PC-3 (cell line): ENCODE data around the gene TMEM232. TPM values are rescaled to one million over a fixed set of nuclear protein-coding genes. Genes with fewer than 3 reads are reported as not detected.

Source experiments
- ATAC-seq: fragments of 200-7000 bp; cut with Tn5 transposase; 2 replicates; pipeline ENCODE4 v1.9.1; 2020; ENCODE audit warnings: mild to moderate bottlenecking, moderate library complexity
- BruUV-seq: library from RNA; stranded (reverse); fragments of 400-500 nt; replicated peaks from 2 replicates; lab custom pipeline; 2021; lab: Mats Ljungman, UMichigan
- CTCF ChIA-PET: fragments of 300-600 bp; sonication (Branson Sonifier 250); formaldehyde crosslinking; loops from one replicate; lab custom pipeline; 2022; ENCODE audit warnings: antibody characterized with exemption; lab: Charles Lee
- POLR2A ChIA-PET: fragments of 300-600 bp; sonication (Branson Sonifier 250); formaldehyde crosslinking; loops from one replicate; lab custom pipeline; 2022; ENCODE audit warnings: antibody characterized with exemption; ENCODE audit not compliant: unreplicated experiment; lab: Charles Lee
- DNase-seq: peaks from one replicate; pipeline ENCODE4 v3.0.0-alpha.2; 2015
- H2AFZ ChIP-seq: fragments of 300-600 bp; sonication (generic); 2 replicates; pipeline ENCODE4 v1.6.0; 2016; ENCODE audit warnings: antibody characterized with exemption, low read length
- H3F3A ChIP-seq: fragments of 300-600 bp; sonication (generic); one replicate; pipeline ENCODE4 v1.6.0; 2017; ENCODE audit warnings: antibody characterized with exemption, low read length, control low read depth, mild to moderate bottlenecking; ENCODE audit not compliant: unreplicated experiment
- H3K27ac ChIP-seq: fragments of 300-600 bp; sonication (generic); 2 replicates; pipeline ENCODE4 v1.5.1; 2016; ENCODE audit warnings: mild to moderate bottlenecking, low read length
- H3K27me3 ChIP-seq: fragments of 300-600 bp; sonication (generic); 2 replicates; pipeline ENCODE4 v1.6.1; 2016; ENCODE audit warnings: low read length, mixed read lengths
- H3K36me3 ChIP-seq: fragments of 300-600 bp; sonication (generic); 2 replicates; pipeline ENCODE4 v1.6.1; 2016; ENCODE audit warnings: low read depth, mixed run types, low read length, mixed read lengths
- H3K4me1 ChIP-seq: fragments of 300-600 bp; sonication (generic); 2 replicates; pipeline ENCODE4 v1.5.1; 2016; ENCODE audit warnings: low read length; ENCODE audit not compliant: insufficient read depth
- H3K4me2 ChIP-seq: fragments of 300-600 bp; sonication (generic); 2 replicates; pipeline ENCODE4 v1.6.0; 2016; ENCODE audit warnings: low read length
- H3K4me3 ChIP-seq: fragments of 300-600 bp; sonication (generic); 2 replicates; pipeline ENCODE4 v1.5.1; 2016; ENCODE audit warnings: mild to moderate bottlenecking, low read length, mixed read lengths
- H3K79me2 ChIP-seq: fragments of 300-600 bp; sonication (generic); 2 replicates; pipeline ENCODE4 v1.6.1; 2017; ENCODE audit warnings: low read length, mixed read lengths
- H3K9ac ChIP-seq: fragments of 300-600 bp; sonication (generic); 2 replicates; pipeline ENCODE4 v1.6.0; 2016; ENCODE audit warnings: mild to moderate bottlenecking, low read length
- H3K9me2 ChIP-seq: fragments of 300-600 bp; sonication (generic); replicated peaks from 2 replicates; pipeline ENCODE4 v1.6.1; 2016; ENCODE audit warnings: mixed run types, low read length, mixed read lengths
- H3K9me3 ChIP-seq: fragments of 300-600 bp; sonication (generic); 2 replicates; pipeline ENCODE4 v1.6.1; 2016; ENCODE audit warnings: low read length, mixed read lengths
- H4K20me1 ChIP-seq: fragments of 300-600 bp; sonication (generic); 2 replicates; pipeline ENCODE4 v1.6.1; 2016; ENCODE audit warnings: low read length, mixed read lengths
- EZH2 ChIP-seq: fragments of 300-600 bp; sonication (generic); IDR thresholded peaks from one replicate; pipeline ENCODE4 v1.6.1; 2017; ENCODE audit warnings: antibody characterized with exemption, mild to moderate bottlenecking, low read length; ENCODE audit not compliant: unreplicated experiment
- EZH2phosphoT487 ChIP-seq: fragments of 300-600 bp; sonication (generic); IDR thresholded peaks from 2 replicates; pipeline ENCODE4 v1.6.1; 2018; ENCODE audit warnings: mild to moderate bottlenecking, antibody characterized with exemption, low read length, borderline replicate concordance
- intact Hi-C: fragments of 100-400 bp; cut with micrococcal nuclease; formaldehyde crosslinking; loops from 2 replicates; pipeline ENCODE4 v1.9.0; 2023
- total RNA-seq: library from RNA; depleted of rRNA; stranded (reverse); fragments of >200 nt; gene quantifications from 2 replicates; pipeline ENCODE4 v1.2.3, GENCODE V29; 2014
- TF ChIP-seq, protein P1 (sequence below): fragments of 300-600 bp; sonication (generic); conservative IDR thresholded peaks from 2 replicates; pipeline ENCODE4 v1.5.1; 2017; ENCODE audit warnings: antibody characterized with exemption, low read depth, mild to moderate bottlenecking, low read length

TMEM232 gene
- total RNA-seq, 1 experiment from 2014 or later = 1.4 TPM

DNA sequence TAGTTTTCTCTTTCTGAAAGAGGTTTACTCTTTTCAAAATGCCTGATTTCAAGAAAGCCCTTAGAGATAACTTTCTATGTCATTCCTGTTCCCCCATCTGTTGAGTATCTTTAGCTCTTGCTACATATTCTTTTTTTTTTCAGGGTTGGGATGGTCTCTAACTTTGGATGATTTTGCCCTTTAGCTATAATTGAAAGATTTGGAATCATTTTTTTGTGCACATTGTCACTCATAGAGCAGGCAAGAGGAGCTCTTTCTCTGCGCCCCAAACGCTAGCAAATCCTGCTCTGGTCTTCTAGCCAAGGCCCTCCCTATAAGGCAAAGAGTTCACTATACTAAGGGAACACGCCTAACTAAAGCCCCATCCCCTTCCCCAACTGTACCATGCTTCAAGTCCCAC is 316.9 kb downstream of the TMEM232 start:
- TF ChIP-seq EZH2phosphoT487 = no peak
- TF ChIP-seq, protein P1, sequence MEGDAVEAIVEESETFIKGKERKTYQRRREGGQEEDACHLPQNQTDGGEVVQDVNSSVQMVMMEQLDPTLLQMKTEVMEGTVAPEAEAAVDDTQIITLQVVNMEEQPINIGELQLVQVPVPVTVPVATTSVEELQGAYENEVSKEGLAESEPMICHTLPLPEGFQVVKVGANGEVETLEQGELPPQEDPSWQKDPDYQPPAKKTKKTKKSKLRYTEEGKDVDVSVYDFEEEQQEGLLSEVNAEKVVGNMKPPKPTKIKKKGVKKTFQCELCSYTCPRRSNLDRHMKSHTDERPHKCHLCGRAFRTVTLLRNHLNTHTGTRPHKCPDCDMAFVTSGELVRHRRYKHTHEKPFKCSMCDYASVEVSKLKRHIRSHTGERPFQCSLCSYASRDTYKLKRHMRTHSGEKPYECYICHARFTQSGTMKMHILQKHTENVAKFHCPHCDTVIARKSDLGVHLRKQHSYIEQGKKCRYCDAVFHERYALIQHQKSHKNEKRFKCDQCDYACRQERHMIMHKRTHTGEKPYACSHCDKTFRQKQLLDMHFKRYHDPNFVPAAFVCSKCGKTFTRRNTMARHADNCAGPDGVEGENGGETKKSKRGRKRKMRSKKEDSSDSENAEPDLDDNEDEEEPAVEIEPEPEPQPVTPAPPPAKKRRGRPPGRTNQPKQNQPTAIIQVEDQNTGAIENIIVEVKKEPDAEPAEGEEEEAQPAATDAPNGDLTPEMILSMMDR = no peak
- no peak for TF ChIP-seq EZH2
- Histone ChIP-seq H3K27ac (no peak overlapping the region), H2AFZ (no peak overlapping the region), H3K9me2 (no peaks in the 10 kb centered on the region), H3K27me3 (no peaks in the 10 kb centered on the region), H4K20me1 (no peaks in the 10 kb centered on the region), H3K79me2 (no peaks in the 10 kb centered on the region), H3K4me2 (no peak overlapping the region), H3K36me3 (no peaks in the 10 kb centered on the region), H3K4me3 (no peak overlapping the region), H3K9ac (no peak overlapping the region), H3K4me1 (no peaks in the 10 kb centered on the region), H3F3A (no peaks in the 10 kb centered on the region), H3K9me3 (no peaks in the 10 kb centered on the region)
- ChIA-PET CTCF (no interaction called here), POLR2A (interaction anchor here (0.5 kb wide), 1 partner anchor 203 kb away, joined by 3 read pairs; no protein-coding TSS in a partner anchor)
- no TSS peak for BruUV-seq
- no peak for DNase-seq
- ATAC-seq = no peak
- intact Hi-C loops = no loop called here

DNA sequence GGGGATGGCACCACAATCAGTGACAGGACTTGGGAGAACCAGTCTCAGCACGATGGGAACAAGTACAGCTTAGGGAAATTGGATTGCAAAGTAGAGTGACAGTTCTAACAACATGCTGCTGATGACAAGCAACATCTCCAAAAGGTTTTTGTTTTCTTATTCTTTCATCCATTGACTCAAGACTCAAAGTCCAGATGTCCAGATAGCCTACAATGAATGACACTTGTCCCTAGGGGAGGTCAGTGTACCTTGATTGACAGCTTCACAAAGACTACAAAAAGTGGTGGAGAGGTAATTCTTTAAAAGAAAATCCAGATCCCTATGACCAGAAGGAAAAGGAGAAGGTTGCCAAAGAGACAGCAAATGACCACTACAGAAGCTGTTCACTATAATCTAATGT is 323.9 kb downstream of the TMEM232 start:
- TF ChIP-seq EZH2phosphoT487 = no peak
- TF ChIP-seq, protein P1 = no peak
- no peak for TF ChIP-seq EZH2
- intact Hi-C loops = no loop called here
- POLR2A ChIA-PET = interaction anchor here (0.6 kb wide), 1 partner anchor 911 kb away, joined by 3 read pairs; no protein-coding TSS in a partner anchor

DNA sequence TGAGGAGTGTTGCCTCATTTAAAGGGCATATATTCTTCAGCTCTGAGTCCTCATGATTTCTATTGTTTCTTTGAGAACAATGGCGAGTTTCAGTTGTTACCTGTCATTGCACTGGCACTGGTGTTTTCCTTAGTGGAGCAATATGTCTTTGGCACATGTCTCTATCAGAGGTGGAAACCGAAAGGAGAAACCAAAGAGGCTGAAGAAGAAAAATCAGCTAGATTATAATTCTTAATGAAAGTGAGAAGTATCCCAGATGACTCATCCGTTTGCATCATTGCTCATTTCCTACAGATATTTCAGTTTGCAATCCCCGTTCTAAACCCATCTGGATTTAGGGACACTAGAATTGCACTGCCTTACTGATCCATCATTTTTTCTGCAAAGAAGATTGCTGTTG is 324.6 kb downstream of the TMEM232 start:
- no peaks in the 10 kb centered on the region for H3K27me3 ChIP-seq
- TF ChIP-seq, protein P1 = no peak
- TF ChIP-seq EZH2 (no peak), EZH2phosphoT487 (no peak)
- no peaks in the 10 kb centered on the region for H3K4me1 ChIP-seq
- ATAC-seq = no peak
- H2AFZ ChIP-seq = no peak overlapping the region
- H3K27ac ChIP-seq = no peak overlapping the region
- no peaks in the 10 kb centered on the region for H3K36me3 ChIP-seq
- H3K4me2 ChIP-seq = no peak overlapping the region
- ChIA-PET POLR2A (interaction anchor here (0.6 kb wide), 1 partner anchor 910 kb away, joined by 3 read pairs; no protein-coding TSS in a partner anchor), CTCF (no interaction called here)
- no peak overlapping the region for H3K9ac ChIP-seq
- intact Hi-C loops = no loop called here
- no peak overlapping the region for H3K4me3 ChIP-seq
- no peaks in the 10 kb centered on the region for H3K9me3 ChIP-seq
- no peaks in the 10 kb centered on the region for H3K9me2 ChIP-seq
- H3K79me2 ChIP-seq = no peaks in the 10 kb centered on the region
- no peaks in the 10 kb centered on the region for H3F3A ChIP-seq
- no peaks in the 10 kb centered on the region for H4K20me1 ChIP-seq
- no peak for DNase-seq
- BruUV-seq = no TSS peak

More for the DNA sequence above, 323.9 kb downstream of the TMEM232 start:
- no peaks in the 10 kb centered on the region for H3K9me3 ChIP-seq
- H3K4me3 ChIP-seq = no peak overlapping the region
- BruUV-seq = no TSS peak
- H4K20me1 ChIP-seq = no peaks in the 10 kb centered on the region
- H3K9me2 ChIP-seq = no peaks in the 10 kb centered on the region
- CTCF ChIA-PET = no interaction called here
- H2AFZ ChIP-seq = no peak overlapping the region
- no peak overlapping the region for H3K27ac ChIP-seq
- no peak overlapping the region for H3K4me2 ChIP-seq
- no peaks in the 10 kb centered on the region for H3K79me2 ChIP-seq
- H3K4me1 ChIP-seq = no peaks in the 10 kb centered on the region
- no peak overlapping the region for H3K9ac ChIP-seq
- H3F3A ChIP-seq = no peaks in the 10 kb centered on the region
- H3K27me3 ChIP-seq = no peaks in the 10 kb centered on the region
- H3K36me3 ChIP-seq = no peaks in the 10 kb centered on the region
- ATAC-seq = no peak
- no peak for DNase-seq
